HG02938 (cell line): ENCODE results near the gene ALPK1.
"Not testable (repeated sequence)": the region's sequence is repeated elsewhere in the genome, so short reads cannot be mapped to it uniquely, and the experiment has no call there.

Source experiments
- ATAC-seq: cut with Tn5 transposase; IDR thresholded peaks from one replicate; pipeline ENCODE4 v1.9.1; 2021; ENCODE audit warnings: mild to moderate bottlenecking, moderate library complexity; ENCODE audit not compliant: unreplicated experiment

The ALPK1 gene

GRCh38 chr4:112296949-112297880 lies at the start of gene ALPK1:
ALPK1 (plus strand) TSS chr4:112297369.
- ATAC-seq, result peak; percentile 85

DNA sequence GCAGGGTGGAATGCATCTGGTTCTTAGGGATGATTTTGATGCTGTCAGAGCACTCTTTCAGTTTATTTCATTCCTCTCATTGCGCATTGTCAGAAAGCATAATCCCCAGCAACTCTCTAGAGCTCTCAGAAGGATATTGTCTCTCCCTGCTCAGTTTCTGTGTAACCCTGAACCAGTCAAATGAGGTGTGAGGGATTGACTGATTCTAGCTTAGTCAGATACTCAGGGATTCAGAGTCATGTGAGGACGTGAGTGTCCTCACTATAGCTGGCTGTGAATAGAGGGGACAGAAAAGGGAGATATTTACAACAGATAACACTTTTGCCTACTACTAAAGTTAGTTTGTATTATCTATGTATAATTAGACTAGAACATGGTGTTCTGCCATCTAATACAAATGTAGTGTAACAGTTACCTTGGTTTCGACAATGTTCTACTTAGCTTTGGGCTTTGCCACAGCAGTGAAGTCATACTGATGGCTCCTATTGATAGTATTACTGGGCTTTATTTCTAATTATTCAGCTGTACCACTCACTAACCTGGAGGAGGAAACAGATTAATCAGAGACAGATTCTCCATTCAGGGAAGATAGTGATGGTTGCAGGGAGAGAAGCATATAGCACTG lies 46.0 kb upstream of the ALPK1 start:
- no peak for ATAC-seq

- no peak for ATAC-seq
Observed at GRCh38 chr4:112252234-112252633, 44.9 kb upstream of the ALPK1 start.

DNA sequence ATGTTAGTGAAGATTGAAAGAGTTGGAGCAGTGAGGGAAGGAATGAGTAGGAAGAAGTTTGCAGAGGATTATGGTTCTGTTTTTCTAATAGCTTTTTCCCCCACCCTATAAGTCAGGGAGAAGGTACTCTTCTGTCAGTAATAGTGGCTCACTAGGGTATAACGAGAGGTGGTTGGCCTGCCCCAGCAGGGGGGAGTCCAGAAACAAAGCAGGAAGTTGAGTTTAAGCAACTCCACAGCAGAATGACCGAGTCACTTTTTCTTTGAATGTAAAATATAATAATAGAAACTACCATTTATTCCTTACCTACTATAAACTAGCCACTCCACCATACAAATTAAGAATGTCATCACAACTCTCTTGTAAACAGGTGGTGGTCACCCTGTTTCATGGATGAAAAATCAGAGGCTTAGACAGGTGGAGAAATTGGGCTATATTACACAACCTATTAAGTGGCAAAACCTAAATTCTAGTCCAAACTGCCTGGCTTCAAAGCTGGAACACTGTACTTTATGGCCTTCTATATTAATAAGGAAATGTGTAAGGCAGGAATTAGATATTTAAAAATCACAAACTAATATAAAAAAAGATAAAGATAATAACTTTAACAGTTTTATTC lies 43.7 kb upstream of the ALPK1 start:
- peak; percentile 84 for ATAC-seq

GRCh38 chr4:112257098-112257497 lies 40.1 kb upstream of the ALPK1 start:
- ATAC-seq, result no peak

DNA sequence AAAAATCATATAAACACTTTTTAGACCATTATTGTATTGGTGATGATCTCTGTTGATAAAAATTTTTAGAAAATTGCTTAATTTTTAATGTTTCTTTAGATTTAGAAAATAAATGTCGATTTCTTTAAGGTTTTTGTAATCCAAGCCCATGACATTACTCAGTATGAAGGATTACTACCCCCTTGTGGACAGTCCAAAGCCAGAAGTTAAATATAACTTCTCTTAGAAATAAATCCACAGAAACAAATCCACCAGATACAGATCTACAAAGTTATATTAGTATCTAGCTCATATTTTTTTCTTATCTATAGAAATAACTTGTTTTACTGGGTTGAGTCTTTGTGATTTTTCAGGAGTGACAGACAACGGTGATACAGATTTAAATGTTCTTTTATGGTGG lies 30.3 kb upstream of the ALPK1 start:
- ATAC-seq, result no peak

DNA sequence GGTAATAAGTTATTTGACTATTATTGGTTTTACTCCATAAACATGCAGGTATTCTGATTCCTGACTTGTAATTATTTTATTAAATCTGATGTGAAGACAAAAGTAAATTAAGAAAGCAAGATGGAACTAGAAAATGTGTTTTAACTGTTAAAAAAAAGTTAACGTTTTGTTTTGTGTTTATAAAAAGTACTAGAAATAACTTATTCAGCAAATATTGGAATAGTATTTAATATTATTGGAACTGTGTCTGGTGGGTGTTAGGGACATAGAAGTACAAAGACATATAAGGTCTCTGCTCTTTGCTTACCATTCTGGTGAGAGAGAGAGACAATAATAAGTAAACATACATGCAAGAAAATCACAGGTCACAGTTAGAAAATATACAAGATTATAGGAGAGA lies 27.1 kb upstream of the ALPK1 start:
- ATAC-seq, result no peak

DNA sequence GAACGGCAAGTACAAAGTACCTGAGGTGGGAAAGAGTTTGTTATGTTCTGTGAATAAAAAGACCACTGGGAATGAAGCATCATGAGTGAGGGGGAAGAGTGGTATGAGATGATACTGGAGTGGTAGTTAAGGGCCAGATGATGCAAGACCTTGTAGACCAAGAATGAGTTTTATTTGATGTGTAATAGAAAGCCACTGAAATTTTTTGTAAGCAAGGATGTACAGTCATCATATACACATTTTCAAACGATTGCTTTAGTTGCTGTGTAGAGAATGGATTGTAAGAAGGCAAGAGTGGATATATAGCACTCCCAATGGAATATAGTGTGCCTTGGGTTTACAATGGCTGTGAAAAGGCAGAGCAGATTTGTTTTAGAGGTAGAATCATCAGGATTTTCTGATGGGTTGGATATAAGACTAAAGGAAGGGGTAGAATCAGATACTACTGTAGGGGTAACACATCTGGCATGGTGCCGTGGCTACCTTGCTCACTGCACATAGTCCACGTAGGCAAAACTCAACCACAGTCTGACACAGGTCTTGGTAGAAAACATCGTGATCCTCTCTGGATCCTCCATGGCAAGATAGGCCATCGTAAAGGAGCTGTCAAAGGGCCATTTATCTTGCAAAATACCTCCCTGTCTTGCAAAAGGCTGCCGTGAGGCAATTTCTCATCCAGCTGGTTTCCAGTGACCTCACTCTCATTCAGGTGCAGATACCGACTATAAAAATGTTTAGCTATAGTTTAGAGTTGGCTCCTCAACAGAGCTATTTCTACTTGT lies 26.3 kb upstream of the ALPK1 start:
- ATAC-seq, result no peak

DNA sequence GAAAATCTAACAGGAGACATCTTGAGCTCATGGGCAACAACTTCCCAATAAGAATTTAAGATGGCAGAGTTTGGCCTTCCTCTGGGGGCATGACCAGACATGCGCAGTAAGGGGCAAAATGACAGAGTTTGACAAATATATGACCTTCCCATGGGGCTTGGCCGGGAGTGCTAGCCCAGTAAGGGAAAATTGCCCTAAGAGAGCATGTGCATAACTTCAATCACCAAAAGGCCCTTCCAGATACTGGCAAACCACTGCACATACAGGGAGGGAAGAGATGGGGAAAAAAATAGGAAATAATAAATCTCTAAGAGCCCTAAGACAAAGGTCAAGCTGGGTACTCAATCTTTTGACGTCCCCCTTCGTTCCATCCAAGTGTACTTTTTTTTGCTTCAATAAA lies 24.9 kb upstream of the ALPK1 start:
- no peak for ATAC-seq

GRCh38 chr4:112274959-112275358 lies 22.2 kb upstream of the ALPK1 start:
- ATAC-seq, result no peak

GRCh38 chr4:112276113-112276512 lies 21.1 kb upstream of the ALPK1 start:
- ATAC-seq, result no peak

DNA sequence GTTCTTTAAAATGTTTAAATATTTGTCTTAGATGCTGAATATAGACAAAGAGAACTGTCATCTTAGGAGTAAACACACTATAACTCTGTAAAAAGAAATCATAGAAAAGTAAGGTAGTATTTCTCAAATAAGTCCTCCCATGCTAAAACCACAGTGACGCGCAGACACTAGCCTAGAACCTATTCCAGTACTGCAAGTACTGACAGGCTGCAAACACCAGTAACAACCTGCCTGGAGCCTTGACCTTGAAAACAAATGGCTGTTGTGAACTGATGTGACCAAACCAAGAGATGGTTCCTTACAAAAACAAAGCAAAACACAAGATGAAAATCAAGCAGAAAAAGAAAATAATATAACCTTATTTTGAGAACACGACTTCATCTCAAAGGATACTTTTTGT lies 19.9 kb upstream of the ALPK1 start:
- ATAC-seq, result no peak

GRCh38 chr4:112277705-112278448 lies 19.3 kb upstream of the ALPK1 start:
- no peak for ATAC-seq

DNA sequence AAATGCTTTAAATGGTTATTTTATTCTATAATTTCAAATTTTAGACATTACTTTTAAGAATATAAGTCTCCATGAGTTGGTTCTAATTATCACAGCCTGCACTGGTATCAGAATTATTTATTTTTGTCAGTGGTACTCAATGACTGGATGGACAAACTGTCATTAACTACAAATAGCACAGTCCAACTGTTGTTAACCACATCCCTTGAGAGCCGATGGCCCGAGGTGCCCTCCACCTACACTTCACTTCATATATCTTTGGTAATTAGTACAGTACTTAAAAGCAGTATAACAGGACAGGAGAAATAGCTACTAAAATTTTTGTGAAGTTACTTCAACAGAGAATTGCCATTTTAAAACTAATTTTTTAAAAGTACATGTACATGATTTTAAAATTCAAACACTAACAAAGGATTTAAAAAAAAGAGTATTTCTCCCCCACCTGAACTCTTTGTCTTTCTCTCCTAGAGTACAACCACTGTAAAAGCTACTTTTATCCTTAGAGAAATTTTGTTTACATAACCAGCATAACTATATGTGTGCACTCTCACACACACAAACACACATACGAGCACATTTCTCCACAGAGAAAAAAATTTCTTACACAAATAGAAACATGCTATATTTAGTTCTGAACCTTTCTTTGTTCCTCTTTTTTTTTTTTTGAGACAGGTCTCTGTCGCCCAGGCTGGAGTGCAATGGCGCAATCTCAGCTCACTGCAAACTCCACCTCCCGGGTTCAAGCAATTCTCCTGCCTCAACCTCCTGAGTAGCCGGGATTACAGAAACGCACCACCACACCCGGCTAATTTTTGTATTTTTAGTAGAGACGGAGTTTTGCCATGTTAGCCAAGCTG lies 17.9 kb upstream of the ALPK1 start:
- ATAC-seq, result peak; percentile 81

GRCh38 chr4:112279882-112280315 lies 17.3 kb upstream of the ALPK1 start:
- no peak for ATAC-seq

- no peak for ATAC-seq
Observed at GRCh38 chr4:112280386-112281056, 16.6 kb upstream of the ALPK1 start.

DNA sequence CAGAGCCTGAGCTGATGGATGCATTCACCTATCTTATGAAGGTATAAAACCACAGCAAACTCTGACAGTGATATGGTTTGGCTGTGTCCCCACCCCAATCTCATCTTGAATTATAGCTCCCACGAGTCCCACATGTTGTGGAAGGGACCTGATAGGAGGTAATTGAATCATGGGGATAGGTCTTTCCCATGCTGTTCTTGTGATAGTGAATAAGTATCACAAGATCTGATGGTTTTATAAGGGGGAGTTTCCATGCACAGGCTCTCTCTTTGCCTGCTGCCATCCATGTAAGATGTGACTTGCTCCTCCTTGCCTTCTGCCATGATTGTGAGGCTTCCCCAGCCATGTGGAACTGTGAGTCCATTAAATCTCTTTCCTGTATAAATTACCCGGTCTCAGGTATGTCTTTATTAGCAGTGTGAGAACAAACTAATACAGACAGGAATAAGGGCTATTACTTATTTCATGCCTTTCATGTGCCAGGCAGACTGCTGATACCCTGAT lies 15.2 kb upstream of the ALPK1 start:
- not testable (repeated sequence) for ATAC-seq

- ATAC-seq, result no peak
Observed at GRCh38 chr4:112282860-112283667, 14.1 kb upstream of the ALPK1 start.
